HG02943 (cell line): Measurements from ENCODE around the gene HTT.

ENCODE experiments used
- ATAC-seq: cut with Tn5 transposase; IDR thresholded peaks from one replicate; pipeline ENCODE4 v1.9.1; 2021; ENCODE audit warnings: mild to moderate bottlenecking, low read depth, moderate library complexity; ENCODE audit not compliant: unreplicated experiment

HTT gene

GRCh38 chr4:3213106-3213425 lies 138.6 kb downstream of the HTT start:
- ATAC-seq, result no peak

GRCh38 chr4:3213661-3214250 lies 139.3 kb downstream of the HTT start:
- ATAC-seq, result no peak

DNA sequence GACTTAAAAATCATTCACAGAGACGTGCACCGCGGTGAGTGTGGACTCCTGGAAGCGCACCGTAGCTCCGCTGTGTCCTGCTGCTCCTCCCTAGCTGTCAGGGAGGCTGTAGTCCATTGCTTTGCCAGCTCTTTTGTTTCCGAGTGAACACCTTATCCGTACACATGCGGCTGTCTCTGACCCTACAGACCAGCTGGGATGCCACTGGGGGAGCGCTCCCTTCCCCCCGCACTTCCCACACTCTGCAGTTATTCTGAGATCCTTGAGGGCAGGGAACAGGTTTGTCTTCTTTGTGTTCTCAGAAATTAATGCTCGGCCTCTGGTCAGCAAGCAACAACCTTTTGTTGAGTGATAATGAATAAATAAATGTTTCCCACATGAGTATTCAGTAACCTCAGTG lies 140.8 kb downstream of the HTT start:
- ATAC-seq, result no peak

- ATAC-seq, result no peak
These were observed 141.3 kb downstream of the HTT start for GRCh38 chr4:3215733-3216132.

DNA sequence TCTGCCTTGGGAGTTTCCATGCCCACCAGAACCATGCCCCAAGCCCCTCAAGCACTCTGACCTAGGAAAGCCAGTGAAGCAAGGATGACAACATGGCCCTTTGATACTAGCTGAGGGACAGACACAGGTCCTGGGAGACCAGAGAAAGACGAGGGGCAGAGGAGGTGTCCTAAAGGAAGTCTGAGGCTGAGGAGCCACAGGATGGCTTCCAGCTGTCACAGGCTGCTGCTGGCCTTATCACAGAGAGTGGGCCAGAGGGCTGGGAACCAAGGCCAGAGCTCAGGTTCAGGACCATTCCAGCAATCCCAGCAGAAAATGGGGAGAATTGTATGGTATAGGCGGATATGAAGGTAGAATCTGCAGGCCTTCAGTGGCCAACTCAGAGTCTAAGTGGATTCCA lies 142.8 kb downstream of the HTT start:
- no peak for ATAC-seq

- no peak for ATAC-seq
These were observed 143.3 kb downstream of the HTT start for GRCh38 chr4:3217771-3218170.

- no peak for ATAC-seq
These were observed 144.6 kb downstream of the HTT start for GRCh38 chr4:3218824-3219760.

- no peak for ATAC-seq
These were observed 145.4 kb downstream of the HTT start for GRCh38 chr4:3219761-3220475.

DNA sequence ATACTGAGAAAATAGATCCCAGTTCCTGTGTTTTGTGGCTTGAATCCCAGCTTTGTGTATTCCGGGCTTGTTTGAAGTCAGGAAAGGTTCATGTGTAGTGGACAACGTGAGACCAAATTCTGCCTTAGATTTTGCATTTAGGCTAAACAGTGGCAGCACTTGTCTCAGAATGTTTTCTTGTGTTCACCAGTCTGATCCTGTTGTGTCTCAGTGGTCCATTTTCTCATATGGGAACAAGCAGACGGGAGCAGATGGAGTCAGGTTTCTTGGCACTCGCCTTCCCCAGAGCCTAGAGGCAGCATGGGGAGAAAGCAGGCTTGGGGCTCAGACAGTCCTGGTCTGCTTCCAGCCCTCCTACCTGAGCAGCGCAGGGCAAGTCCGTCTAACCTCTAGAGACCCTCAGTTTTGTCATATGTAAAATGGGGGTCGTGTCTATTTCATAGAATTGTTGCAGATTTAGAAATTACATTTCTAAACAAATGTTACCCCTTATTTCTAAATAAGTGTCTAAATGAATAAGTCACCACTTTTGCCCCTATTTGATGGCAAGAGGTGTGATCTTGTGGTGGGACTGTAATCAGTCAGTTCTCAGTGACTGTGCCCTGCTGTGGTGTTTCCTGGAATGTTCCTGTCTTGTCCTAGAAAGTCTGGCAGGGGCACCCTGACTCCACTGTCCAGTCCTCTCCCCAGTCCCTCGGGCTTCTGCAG lies 146.1 kb downstream of the HTT start:
- ATAC-seq, result no peak

GRCh38 chr4:3221184-3221494 lies 146.7 kb downstream of the HTT start:
- ATAC-seq, result no peak

DNA sequence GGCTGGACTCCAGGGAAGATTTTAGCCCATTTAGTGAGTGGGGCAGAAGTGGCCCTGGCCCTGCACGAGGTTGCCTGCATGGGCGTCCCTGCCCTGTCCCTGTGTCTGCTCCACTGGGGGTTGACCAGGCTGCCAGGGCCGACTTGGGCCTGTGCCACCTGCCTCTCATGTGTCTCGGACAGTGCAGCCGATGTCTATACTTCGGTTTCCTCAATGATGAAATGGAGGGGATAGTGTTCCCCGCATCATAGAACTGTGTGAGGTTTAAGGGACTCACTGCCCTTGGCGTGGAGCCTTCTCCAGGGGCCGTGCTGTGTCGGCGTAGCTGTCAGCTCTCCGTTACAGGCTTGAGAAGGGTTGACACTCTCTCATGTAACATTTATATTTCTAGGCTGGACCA lies 147.5 kb downstream of the HTT start:
- no peak for ATAC-seq

GRCh38 chr4:3223346-3223745 lies 148.9 kb downstream of the HTT start:
- ATAC-seq, result no peak

DNA sequence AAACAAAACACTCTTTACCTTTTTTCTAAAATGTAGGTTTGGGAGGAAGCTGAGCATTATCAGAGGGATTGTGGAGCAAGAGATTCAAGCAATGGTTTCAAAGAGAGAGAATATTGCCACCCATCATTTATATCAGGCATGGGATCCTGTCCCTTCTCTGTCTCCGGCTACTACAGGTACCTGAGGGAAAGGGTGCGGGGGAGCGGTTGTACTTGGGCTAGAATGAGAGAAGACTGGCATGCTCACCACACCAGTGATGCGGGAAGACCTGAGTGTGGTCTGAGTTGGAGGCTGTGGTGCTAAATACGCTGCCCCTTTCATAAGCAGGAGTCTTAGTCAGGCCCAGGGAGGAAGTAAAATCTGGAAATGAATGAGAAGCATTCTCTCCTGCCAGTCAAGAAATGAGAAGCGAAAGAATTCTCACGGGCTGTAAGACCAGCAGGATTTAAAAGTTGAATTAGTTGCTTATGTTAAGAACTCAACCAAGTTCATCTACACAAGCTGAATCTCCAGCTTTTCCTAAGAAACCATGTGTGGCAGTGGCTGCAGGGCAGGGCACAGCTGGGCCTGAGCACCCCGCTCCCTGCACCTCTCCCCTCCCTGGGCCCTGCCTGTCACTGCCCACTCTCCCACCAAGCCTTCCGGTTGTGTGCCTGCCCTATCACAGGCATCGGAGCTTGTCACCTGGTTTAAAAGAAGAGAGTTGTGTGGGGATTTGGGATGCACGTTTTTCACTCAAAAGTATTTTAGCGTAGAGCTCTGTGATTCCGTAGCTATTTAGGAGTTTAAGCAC lies 149.7 kb downstream of the HTT start:
- no peak for ATAC-seq

DNA sequence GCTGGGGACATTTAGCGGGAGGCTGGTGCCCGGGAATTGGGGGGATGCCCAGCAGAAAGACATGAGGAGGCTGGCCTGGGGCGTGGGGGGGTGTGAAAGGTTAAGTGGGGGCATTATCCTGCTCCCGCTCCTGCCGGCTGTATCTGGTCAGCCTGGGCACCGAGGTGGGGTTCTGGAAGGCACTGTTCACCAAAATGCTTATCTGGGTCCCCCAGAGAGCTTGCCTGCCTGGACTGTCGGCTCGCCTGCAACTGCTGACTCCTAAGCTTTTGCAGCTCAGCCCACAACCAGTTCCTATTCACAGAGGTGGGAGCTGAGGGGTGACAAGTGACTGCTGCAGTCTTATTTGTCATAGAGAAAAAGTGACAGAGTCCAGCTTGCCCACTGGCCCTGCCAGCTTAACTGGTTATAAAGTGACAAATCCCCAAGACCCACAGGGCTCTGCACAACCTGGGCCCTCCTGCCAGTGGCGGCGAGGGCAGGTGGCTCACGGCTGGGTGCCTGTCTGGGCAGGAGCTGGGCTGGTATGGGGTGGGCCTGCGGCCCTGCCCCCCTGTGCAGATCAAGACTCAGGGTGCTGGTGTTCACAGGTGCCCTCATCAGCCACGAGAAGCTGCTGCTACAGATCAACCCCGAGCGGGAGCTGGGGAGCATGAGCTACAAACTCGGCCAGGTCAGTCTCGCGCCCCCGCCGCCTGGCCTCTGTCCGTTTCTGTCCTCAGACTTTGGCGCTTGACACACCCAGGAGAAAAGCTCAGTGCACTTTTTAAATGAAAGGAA lies 150.8 kb downstream of the HTT start:
- ATAC-seq, result no peak

DNA sequence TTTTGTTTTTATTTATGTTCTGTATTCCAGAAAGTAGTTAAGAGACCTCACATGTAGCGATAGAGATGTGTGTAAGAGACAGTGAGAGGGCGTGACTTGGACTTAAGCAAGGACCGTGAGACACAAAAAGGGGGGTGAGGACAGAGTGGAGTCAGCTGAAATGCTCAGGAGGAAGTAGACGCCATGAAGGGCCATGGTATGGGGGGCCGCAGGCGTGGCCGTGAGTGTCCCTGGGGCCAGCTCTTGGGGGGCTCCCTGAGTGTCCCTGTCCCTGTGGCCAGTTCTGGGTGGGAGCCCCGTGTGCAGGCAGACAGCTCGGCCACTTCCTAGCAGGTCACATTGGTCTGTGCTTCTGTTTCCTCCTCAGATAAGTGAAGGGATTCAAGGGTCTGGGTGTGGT lies 151.5 kb downstream of the HTT start:
- no peak for ATAC-seq

- no peak for ATAC-seq
These were observed 152.0 kb downstream of the HTT start for GRCh38 chr4:3226467-3226866.

GRCh38 chr4:3226944-3227343 lies 152.5 kb downstream of the HTT start:
- ATAC-seq, result no peak

DNA sequence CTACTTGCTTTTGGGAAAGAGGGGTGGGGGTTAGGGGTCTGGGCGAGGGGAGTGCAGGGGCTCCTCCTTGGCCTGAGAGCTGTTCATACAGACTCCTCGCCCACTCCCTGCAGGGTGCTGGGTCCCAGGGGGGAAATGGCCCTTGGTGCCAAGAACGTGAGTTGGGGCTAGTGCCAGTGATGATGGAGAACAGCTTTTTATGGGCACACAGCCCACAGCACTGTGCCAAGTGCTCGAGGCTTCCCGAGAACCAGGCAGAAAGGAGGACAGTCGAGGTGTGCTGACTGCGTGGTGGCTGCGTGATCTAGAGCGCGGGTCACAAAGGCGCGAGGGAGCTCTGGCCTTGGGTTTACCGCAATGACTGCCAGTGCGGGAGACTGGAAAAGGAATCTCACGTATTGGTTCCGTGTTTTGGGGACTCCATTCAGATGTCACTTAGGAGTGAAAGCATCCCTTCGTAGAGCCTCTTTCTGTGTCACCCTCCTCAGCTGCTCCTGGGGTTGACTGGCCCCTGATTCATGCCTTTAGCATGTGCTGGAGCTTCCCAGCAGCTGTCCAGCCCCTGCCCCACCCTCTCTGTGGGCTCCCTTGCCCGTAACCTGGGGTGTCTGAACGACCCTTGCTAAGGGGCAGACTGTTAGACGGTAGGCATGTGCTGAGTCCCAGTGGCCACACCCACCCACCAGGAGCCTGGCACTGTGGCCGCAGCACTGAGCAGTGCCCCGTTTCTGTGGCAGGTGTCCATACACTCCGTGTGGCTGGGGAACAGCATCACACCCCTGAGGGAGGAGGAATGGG lies 153.6 kb downstream of the HTT start:
- no peak for ATAC-seq

GRCh38 chr4:3228881-3229280 lies 154.4 kb downstream of the HTT start:
- ATAC-seq, result no peak
